ENCODE measurements around the gene KRTAP26-1.

DNA sequence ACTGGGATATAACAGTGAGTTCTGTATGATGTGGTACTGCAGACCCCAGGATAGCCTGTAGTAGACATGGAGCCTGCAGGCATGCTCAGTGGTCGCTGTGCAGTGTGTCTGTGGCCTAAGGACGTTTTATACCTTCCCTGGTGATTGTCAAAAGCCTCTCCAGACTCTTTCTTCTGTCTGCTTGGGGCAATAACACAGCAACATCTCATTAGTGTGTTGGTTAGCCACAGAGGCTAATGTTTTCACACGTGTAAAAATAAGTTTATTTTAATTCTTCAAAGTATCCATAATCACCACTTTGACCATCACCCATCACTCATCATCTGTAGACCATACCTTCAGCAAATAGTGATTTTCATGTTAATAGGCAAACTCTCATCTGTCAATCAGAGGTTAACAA lies 37.3 kb downstream of the KRTAP26-1 start, which contains the start of gene KRTAP24-1:
- TF ChIP-seq, protein P1, sequence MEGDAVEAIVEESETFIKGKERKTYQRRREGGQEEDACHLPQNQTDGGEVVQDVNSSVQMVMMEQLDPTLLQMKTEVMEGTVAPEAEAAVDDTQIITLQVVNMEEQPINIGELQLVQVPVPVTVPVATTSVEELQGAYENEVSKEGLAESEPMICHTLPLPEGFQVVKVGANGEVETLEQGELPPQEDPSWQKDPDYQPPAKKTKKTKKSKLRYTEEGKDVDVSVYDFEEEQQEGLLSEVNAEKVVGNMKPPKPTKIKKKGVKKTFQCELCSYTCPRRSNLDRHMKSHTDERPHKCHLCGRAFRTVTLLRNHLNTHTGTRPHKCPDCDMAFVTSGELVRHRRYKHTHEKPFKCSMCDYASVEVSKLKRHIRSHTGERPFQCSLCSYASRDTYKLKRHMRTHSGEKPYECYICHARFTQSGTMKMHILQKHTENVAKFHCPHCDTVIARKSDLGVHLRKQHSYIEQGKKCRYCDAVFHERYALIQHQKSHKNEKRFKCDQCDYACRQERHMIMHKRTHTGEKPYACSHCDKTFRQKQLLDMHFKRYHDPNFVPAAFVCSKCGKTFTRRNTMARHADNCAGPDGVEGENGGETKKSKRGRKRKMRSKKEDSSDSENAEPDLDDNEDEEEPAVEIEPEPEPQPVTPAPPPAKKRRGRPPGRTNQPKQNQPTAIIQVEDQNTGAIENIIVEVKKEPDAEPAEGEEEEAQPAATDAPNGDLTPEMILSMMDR (IDR thresholded peaks at IDR 0.05 in 4 of 5, conservative IDR thresholded peaks at IDR 0.05 in 1 of 5) = no peak
- no peak for TF ChIP-seq POLR2A (IDR thresholded peaks at IDR 0.05)
